Measurements from ENCODE around the gene C19orf44.

C19orf44 gene

GRCh38 chr19:16514383-16515019, 18.3 kb downstream of the C19orf44 start:
- Histone ChIP-seq H3K79me2 (ENCODE audit: low read length) (no peaks in the 10 kb centered on the region), H3K4me2 (ENCODE audit: low read length) (no peak overlapping the region), H2AFZ (ENCODE audit: low read depth, low read length) (no peak overlapping the region), H3K27ac (ENCODE audit: low read length) (no peak overlapping the region), H3K36me3 (replicated peaks; ENCODE audit: low read depth, low read length) (peaks cover 32% of the 10 kb centered on the region), H3K27me3 (ENCODE audit: low read depth, low read length) (no peaks in the 10 kb centered on the region), H3K4me3 (ENCODE audit: low read length) (no peak overlapping the region), H3K9ac (ENCODE audit: low read length) (no peak overlapping the region), H3K4me1 (ENCODE audit: low read length) (no peaks in the 10 kb centered on the region), H3K9me3 (ENCODE audit: insufficient read depth, low read length) (no peaks in the 10 kb centered on the region), H4K20me1 (ENCODE audit: insufficient read depth, low read length) (no peaks in the 10 kb centered on the region)
- TF ChIP-seq CTCF (IDR thresholded peaks at IDR 0.05; ENCODE audit: low read depth, low read length), result no peak
- no peak for TF ChIP-seq EZH2phosphoT487 (IDR thresholded peaks at IDR 0.05; ENCODE audit: low read depth)

GRCh38 chr19:16516381-16516780, 20.2 kb downstream of the C19orf44 start:
- Histone ChIP-seq H3K36me3 (replicated peaks; ENCODE audit: low read depth, low read length) (peaks cover 47% of the 10 kb centered on the region), H3K27ac (ENCODE audit: low read length) (no peak overlapping the region)
- TF ChIP-seq CTCF (IDR thresholded peaks at IDR 0.05; ENCODE audit: low read depth, low read length) (no peak), EZH2phosphoT487 (IDR thresholded peaks at IDR 0.05; ENCODE audit: low read depth) (no peak)

GRCh38 chr19:16516923-16517610, 20.9 kb downstream of the C19orf44 start:
- Histone ChIP-seq H3K36me3 (replicated peaks; ENCODE audit: low read depth, low read length) (peaks cover 53% of the 10 kb centered on the region), H3K4me1 (ENCODE audit: low read length) (no peaks in the 10 kb centered on the region), H3K27ac (ENCODE audit: low read length) (no peak overlapping the region), H3K4me2 (ENCODE audit: low read length) (no peak overlapping the region), H2AFZ (ENCODE audit: low read depth, low read length) (no peak overlapping the region), H3K79me2 (ENCODE audit: low read length) (no peaks in the 10 kb centered on the region), H3K9ac (ENCODE audit: low read length) (no peak overlapping the region), H3K27me3 (ENCODE audit: low read depth, low read length) (no peaks in the 10 kb centered on the region), H3K9me3 (ENCODE audit: insufficient read depth, low read length) (no peaks in the 10 kb centered on the region), H4K20me1 (ENCODE audit: insufficient read depth, low read length) (no peaks in the 10 kb centered on the region), H3K4me3 (ENCODE audit: low read length) (no peak overlapping the region)
- TF ChIP-seq CTCF (IDR thresholded peaks at IDR 0.05; ENCODE audit: low read depth, low read length) (no peak), EZH2phosphoT487 (IDR thresholded peaks at IDR 0.05; ENCODE audit: low read depth) (no peak)

More at GRCh38 chr19:16516381-16516780, 20.2 kb downstream of the C19orf44 start:
- H3K27me3 ChIP-seq (ENCODE audit: low read depth, low read length), result no peaks in the 10 kb centered on the region
- no peak overlapping the region for H2AFZ ChIP-seq (ENCODE audit: low read depth, low read length)
- no peaks in the 10 kb centered on the region for H3K79me2 ChIP-seq (ENCODE audit: low read length)
- no peak overlapping the region for H3K9ac ChIP-seq (ENCODE audit: low read length)
- H3K4me1 ChIP-seq (ENCODE audit: low read length), result no peaks in the 10 kb centered on the region
- no peaks in the 10 kb centered on the region for H4K20me1 ChIP-seq (ENCODE audit: insufficient read depth, low read length)
- H3K4me3 ChIP-seq (ENCODE audit: low read length), result no peak overlapping the region
- no peak overlapping the region for H3K4me2 ChIP-seq (ENCODE audit: low read length)
- H3K9me3 ChIP-seq (ENCODE audit: insufficient read depth, low read length), result no peaks in the 10 kb centered on the region

- Histone ChIP-seq H2AFZ (ENCODE audit: low read depth, low read length) (no peak overlapping the region), H3K9me3 (ENCODE audit: insufficient read depth, low read length) (no peaks in the 10 kb centered on the region), H3K79me2 (ENCODE audit: low read length) (no peaks in the 10 kb centered on the region), H3K4me2 (ENCODE audit: low read length) (no peak overlapping the region), H3K4me3 (ENCODE audit: low read length) (no peak overlapping the region), H3K36me3 (replicated peaks; ENCODE audit: low read depth, low read length) (peaks cover 61% of the 10 kb centered on the region), H4K20me1 (ENCODE audit: insufficient read depth, low read length) (no peaks in the 10 kb centered on the region), H3K9ac (ENCODE audit: low read length) (no peak overlapping the region), H3K27ac (ENCODE audit: low read length) (no peak overlapping the region), H3K4me1 (ENCODE audit: low read length) (no peaks in the 10 kb centered on the region), H3K27me3 (ENCODE audit: low read depth, low read length) (no peaks in the 10 kb centered on the region)
- TF ChIP-seq CTCF (IDR thresholded peaks at IDR 0.05; ENCODE audit: low read depth, low read length) (no peak), EZH2phosphoT487 (IDR thresholded peaks at IDR 0.05; ENCODE audit: low read depth) (no peak)
Observed at GRCh38 chr19:16518061-16518460, 21.9 kb downstream of the C19orf44 start.

Data from OCI-LY3 (cell line).